ENCODE results near the gene RACGAP1.

RACGAP1 gene

GRCh38 chr12:50017641-50018040 lies 7.7 kb downstream of the RACGAP1 start:
- Histone ChIP-seq H3K4me2 (ENCODE audit: low read length) (no peak overlapping the region), H3K36me3 (ENCODE audit: insufficient read depth, low read length) (peaks cover 63% of the 10 kb centered on the region)
- TF ChIP-seq CTCF (IDR thresholded peaks at IDR 0.05; ENCODE audit: low read length) (no peak), EZH2 (IDR thresholded peaks at IDR 0.05; ENCODE audit: borderline replicate concordance, low read length) (no peak)

DNA sequence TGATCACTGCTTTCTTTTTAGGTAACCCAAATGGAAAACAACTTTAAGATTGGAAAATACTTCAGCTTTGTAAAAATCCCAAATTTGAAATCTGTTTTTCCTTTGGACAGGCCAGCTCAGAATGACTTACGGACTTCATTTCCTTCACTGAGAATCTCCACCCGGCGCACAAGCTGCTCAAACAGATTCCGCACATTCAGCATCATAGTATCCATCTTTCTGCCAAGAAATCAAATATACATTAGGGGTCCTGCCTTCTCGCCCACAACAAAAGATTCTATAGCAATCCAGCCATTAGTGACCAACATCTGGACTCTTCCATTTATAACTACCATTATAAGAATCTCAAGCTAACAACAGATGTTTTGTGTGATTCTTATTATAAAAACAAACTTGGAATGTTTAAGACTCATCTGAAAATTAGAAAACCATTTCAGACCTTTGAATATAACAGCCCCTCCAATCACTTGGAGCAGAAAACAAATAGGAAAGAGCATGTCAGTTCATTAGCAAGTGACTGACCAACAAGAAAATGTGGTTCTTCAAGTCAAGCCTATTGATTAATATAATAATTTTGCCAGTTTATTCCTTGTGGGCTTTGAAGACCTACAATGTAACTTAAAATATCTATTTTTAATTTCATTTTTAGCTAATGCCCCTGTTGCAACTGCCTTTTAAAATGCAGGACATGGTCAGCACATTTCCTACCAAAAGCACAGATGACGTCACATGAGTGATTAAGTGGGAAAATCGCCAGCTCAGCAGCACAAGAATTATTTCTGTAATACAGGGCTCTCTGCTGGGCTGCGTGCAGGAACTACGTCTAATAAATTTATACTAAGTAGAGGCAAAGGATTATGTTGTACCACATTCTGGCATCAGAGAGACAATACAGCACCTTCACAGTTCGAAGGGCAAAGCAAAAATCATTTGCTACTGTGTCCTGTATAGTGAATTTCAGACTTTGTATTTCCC lies 8.5 kb downstream of the RACGAP1 start:
- Histone ChIP-seq H3K27ac (ENCODE audit: low read depth, low read length, poor library complexity, severe bottlenecking) (no peak overlapping the region), H4K20me1 (ENCODE audit: insufficient read depth, low read length) (no peaks in the 10 kb centered on the region), H3K4me3 (ENCODE audit: low read depth, low read length, poor library complexity, severe bottlenecking) (no peak overlapping the region), H2AFZ (ENCODE audit: low read length) (no peak overlapping the region), H3K36me3 (ENCODE audit: insufficient read depth, low read length) (peaks cover 56% of the 10 kb centered on the region), H3K79me2 (ENCODE audit: insufficient read depth, low read length) (peaks cover 80% of the 10 kb centered on the region), H3K9ac (ENCODE audit: low read length) (no peak overlapping the region), H3K27me3 (ENCODE audit: insufficient read depth, low read length) (no peaks in the 10 kb centered on the region), H3K9me2 (ENCODE audit: low read depth, low read length) (no peaks in the 10 kb centered on the region), H3K4me2 (ENCODE audit: low read length) (no peak overlapping the region), H3K9me3 (ENCODE audit: low read length) (no peaks in the 10 kb centered on the region), H3K4me1 (ENCODE audit: insufficient read depth, low read length, severe bottlenecking) (peaks cover 15% of the 10 kb centered on the region), H3F3A (ENCODE audit: insufficient read depth, low read length) (no peaks in the 10 kb centered on the region)
- TF ChIP-seq EZH2 (IDR thresholded peaks at IDR 0.05; ENCODE audit: borderline replicate concordance, low read length), result no peak
- TF ChIP-seq CTCF (IDR thresholded peaks at IDR 0.05; ENCODE audit: low read length), result no peak

More at GRCh38 chr12:50017641-50018040, 7.7 kb downstream of the RACGAP1 start:
- H3F3A ChIP-seq (ENCODE audit: insufficient read depth, low read length), result no peaks in the 10 kb centered on the region
- H4K20me1 ChIP-seq (ENCODE audit: insufficient read depth, low read length), result no peaks in the 10 kb centered on the region
- no peaks in the 10 kb centered on the region for H3K9me2 ChIP-seq (ENCODE audit: low read depth, low read length)
- H3K4me1 ChIP-seq (ENCODE audit: insufficient read depth, low read length, severe bottlenecking), result peaks cover 24% of the 10 kb centered on the region
- H2AFZ ChIP-seq (ENCODE audit: low read length), result no peak overlapping the region
- no peaks in the 10 kb centered on the region for H3K27me3 ChIP-seq (ENCODE audit: insufficient read depth, low read length)
- no peak overlapping the region for H3K4me3 ChIP-seq (ENCODE audit: low read depth, low read length, poor library complexity, severe bottlenecking)
- no peak overlapping the region for H3K9ac ChIP-seq (ENCODE audit: low read length)
- H3K27ac ChIP-seq (ENCODE audit: low read depth, low read length, poor library complexity, severe bottlenecking), result no peak overlapping the region
- peaks cover 89% of the 10 kb centered on the region for H3K79me2 ChIP-seq (ENCODE audit: insufficient read depth, low read length)
- H3K9me3 ChIP-seq (ENCODE audit: low read length), result no peaks in the 10 kb centered on the region

GRCh38 chr12:50014342-50014741 lies 11.0 kb downstream of the RACGAP1 start:
- Histone ChIP-seq H3K9me3 (ENCODE audit: low read length) (no peaks in the 10 kb centered on the region), H3F3A (ENCODE audit: insufficient read depth, low read length) (no peaks in the 10 kb centered on the region), H2AFZ (ENCODE audit: low read length) (no peak overlapping the region), H3K4me1 (ENCODE audit: insufficient read depth, low read length, severe bottlenecking) (no peaks in the 10 kb centered on the region), H3K27me3 (ENCODE audit: insufficient read depth, low read length) (no peaks in the 10 kb centered on the region), H3K4me3 (ENCODE audit: low read depth, low read length, poor library complexity, severe bottlenecking) (no peak overlapping the region), H3K9me2 (ENCODE audit: low read depth, low read length) (no peaks in the 10 kb centered on the region), H3K27ac (ENCODE audit: low read depth, low read length, poor library complexity, severe bottlenecking) (no peak overlapping the region), H4K20me1 (ENCODE audit: insufficient read depth, low read length) (no peaks in the 10 kb centered on the region), H3K36me3 (ENCODE audit: insufficient read depth, low read length) (peaks cover 66% of the 10 kb centered on the region), H3K79me2 (ENCODE audit: insufficient read depth, low read length) (peaks cover 59% of the 10 kb centered on the region), H3K4me2 (ENCODE audit: low read length) (no peak overlapping the region), H3K9ac (ENCODE audit: low read length) (no peak overlapping the region)
- TF ChIP-seq EZH2 (IDR thresholded peaks at IDR 0.05; ENCODE audit: borderline replicate concordance, low read length) (no peak), CTCF (IDR thresholded peaks at IDR 0.05; ENCODE audit: low read length) (no peak)
